Esophagus squamous epithelium (tissue), 5 donors: Measurements from ENCODE around the gene ENTPD1. TPM values are rescaled to one million over a fixed set of nuclear protein-coding genes. Genes with fewer than 3 reads are reported as not detected.
A peak's percentile ranks its signal among the peaks of the same experiment; 100 is the strongest.

ENCODE experiments used
- DNase-seq: peaks from one replicate; lab custom pipeline; 2025; lab: John Stamatoyannopoulos, UW
- H3K27ac ChIP-seq, 4 donors: fragments of 200-600 bp; sonication (generic); one replicate each; pipeline ENCODE4 v1.5.1; 2016 to 2019; ENCODE audit warnings: mild to moderate bottlenecking in 1 of 4
- H3K27me3 ChIP-seq, 4 donors: fragments of 200-600 bp; sonication (generic); 1 replicate in 3 of 4; 2 replicates in 1 of 4; pipeline versions ENCODE4 v1.5.1 to v1.6.0; 2017 to 2021; ENCODE audit warnings: antibody characterized with exemption in 1 of 4
- H3K36me3 ChIP-seq, 3 donors: fragments of 200-600 bp; sonication (generic); one replicate each; pipeline ENCODE4 v1.5.1; 2016 to 2019
- H3K4me1 ChIP-seq, 3 donors: fragments of 200-600 bp; sonication (generic); one replicate each; pipeline ENCODE4 v1.5.1; 2017 to 2019
- H3K4me3 ChIP-seq, 4 donors: fragments of 200-600 bp; sonication (generic); 1 replicate in 3 of 4; 2 replicates in 1 of 4; pipeline ENCODE4 v1.5.1; 2016 to 2019; ENCODE audit warnings: mild to moderate bottlenecking in 2 of 4, moderate library complexity in 1 of 4
- H3K9me3 ChIP-seq, 3 donors: fragments of 200-600 bp; sonication (generic); one replicate each; pipeline ENCODE4 v1.5.1; 2016 to 2019
- CTCF ChIP-seq, 6 experiments: fragments of 450-650 bp in 4 of 6; fragments of 200-600 bp in 2 of 6; sonication (generic) in 2 of 6; IDR thresholded peaks; one replicate each; pipeline ENCODE4 v1.5.1; 2016 to 2019; ENCODE audit warnings: antibody characterized with exemption in 6 of 6, mild to moderate bottlenecking in 4 of 6, moderate library complexity in 4 of 6
- POLR2A ChIP-seq, 4 donors: fragments of 450-650 bp; IDR thresholded peaks; one replicate each; pipeline ENCODE4 v1.6.1; 2017; ENCODE audit warnings: antibody characterized with exemption in 4 of 4, mild to moderate bottlenecking in 4 of 4, moderate library complexity in 3 of 4
- WGBS, 2 donors: methylation state at CpG; one replicate each; pipeline ENCODE4 v1.1.5; 2018; 5-methylcytosine and 5-hydroxymethylcytosine counted together
- intact Hi-C: fragments of 100-400 bp; cut with DNase I; formaldehyde crosslinking; loops from one replicate; pipeline ENCODE4 v1.15.0; 2022
- total RNA-seq, 4 donors: library from RNA; depleted of rRNA; stranded (reverse); fragments of >200 nt; gene quantifications; one replicate each; pipeline ENCODE4 v1.1.0, GENCODE V29; 2016
- donor health status: DM: yes; HTN: yes; CAD: no.

The ENTPD1 gene
- total RNA-seq, 4 donors from 2014 or later: 7.7 to 34.5 (median 10.1) TPM

- no peak for DNase-seq
- Histone ChIP-seq H3K36me3 (no peaks in the 10 kb centered on the region), H3K4me3 (no peak overlapping the region), H3K27ac (peak overlapping the region in 3 of 4 donors; percentile 70 to 86 (median 73)), H3K4me1 (peaks cover 0 to 52% (median 19%) of the 10 kb centered on the region in 3 donors), H3K27me3 (no peaks in the 10 kb centered on the region), H3K9me3 (no peaks in the 10 kb centered on the region)
- TF ChIP-seq POLR2A (IDR thresholded peaks at IDR 0.05): no peak
- no peak for TF ChIP-seq CTCF (IDR thresholded peaks at IDR 0.05)
- intact Hi-C loops: no loop called here
These were observed 75.6 kb downstream of the ENTPD1 start for GRCh38 chr10:95831515-95831914.

GRCh38 chr10:95832216-95833041 is 76.5 kb downstream of the ENTPD1 start:
- Histone ChIP-seq H3K4me3 (no peak overlapping the region), H3K27me3 (no peaks in the 10 kb centered on the region), H3K9me3 (no peaks in the 10 kb centered on the region), H3K27ac (peak overlapping the region; percentile 40 to 86 (median 72)), H3K36me3 (no peaks in the 10 kb centered on the region), H3K4me1 (peaks cover 4 to 61% (median 28%) of the 10 kb centered on the region in 3 donors)
- no peak for DNase-seq
- intact Hi-C loops: no loop called here
- WGBS, 2 donors: 55 to 60% methylated on average over 6 of the region's 6 CpGs
- no peak for TF ChIP-seq CTCF (IDR thresholded peaks at IDR 0.05)
- TF ChIP-seq POLR2A (IDR thresholded peaks at IDR 0.05): peak in 1 of 4 donors; percentile 49

DNA sequence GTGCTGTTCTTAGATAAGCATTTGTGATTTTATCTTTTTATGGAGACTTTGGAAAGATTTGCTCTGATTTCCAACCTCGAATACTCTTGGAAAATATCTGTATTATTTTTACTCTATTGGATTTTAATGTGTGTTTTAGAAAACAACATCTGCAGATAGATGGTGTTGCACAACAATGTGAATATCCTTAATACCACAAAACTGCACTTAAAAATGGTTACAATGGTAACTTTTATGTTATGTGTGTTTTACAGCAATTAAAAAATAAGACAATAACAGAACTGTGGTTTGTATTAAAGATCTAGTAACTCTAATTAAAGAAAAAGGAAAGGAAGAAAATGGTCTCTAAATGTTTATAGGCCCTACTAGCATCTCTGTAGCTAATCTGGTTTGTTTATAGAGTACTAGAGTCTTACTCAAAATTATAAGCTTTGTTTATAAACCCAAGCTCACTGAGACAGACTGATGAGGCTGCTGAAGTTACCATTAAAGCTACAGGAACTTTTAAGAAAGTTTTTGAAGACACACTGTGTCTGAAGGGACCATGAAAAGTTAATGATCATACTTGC is 77.2 kb downstream of the ENTPD1 start:
- 23 to 45% methylated on average over 1 of the region's 1 CpG for WGBS, 2 donors
- Histone ChIP-seq H3K27ac (peak overlapping the region; percentile 40 to 86 (median 72)), H3K36me3 (no peaks in the 10 kb centered on the region), H3K9me3 (no peaks in the 10 kb centered on the region), H3K27me3 (no peaks in the 10 kb centered on the region), H3K4me1 (peaks cover 8 to 64% (median 30%) of the 10 kb centered on the region in 3 donors), H3K4me3 (no peak overlapping the region)
- intact Hi-C loops: no loop called here
- TF ChIP-seq POLR2A (IDR thresholded peaks at IDR 0.05) (no peak), CTCF (IDR thresholded peaks at IDR 0.05) (no peak)
- DNase-seq: no peak

- peak overlapping the region in 3 of 4 donors; percentile 70 to 74 (median 73) for H3K27ac ChIP-seq
- H3K4me1 ChIP-seq: peaks cover 8 to 63% (median 30%) of the 10 kb centered on the region in 3 donors
- H3K9me3 ChIP-seq: no peaks in the 10 kb centered on the region
- TF ChIP-seq CTCF (IDR thresholded peaks at IDR 0.05): no peak
- WGBS, 2 donors: 80 to 93% methylated on average over 3 of the region's 3 CpGs
- no peaks in the 10 kb centered on the region for H3K27me3 ChIP-seq
- DNase-seq: no peak
- no peaks in the 10 kb centered on the region for H3K36me3 ChIP-seq
- H3K4me3 ChIP-seq: no peak overlapping the region
- intact Hi-C loops: no loop called here
These were observed 78.4 kb downstream of the ENTPD1 start for GRCh38 chr10:95834406-95834805.
